Measurements from ENCODE around the gene OR2AG2. TPM values are rescaled to one million over a fixed set of nuclear protein-coding genes. Genes with fewer than 3 reads are reported as not detected.

Gene OR2AG2
- total and polyA plus RNA-seq, 9 of the 15 experiments (the other 6 are each of a cell fraction or from before 2014, with no cell fraction given), result 0.15 to 0.91 (median 0.55) TPM

DNA sequence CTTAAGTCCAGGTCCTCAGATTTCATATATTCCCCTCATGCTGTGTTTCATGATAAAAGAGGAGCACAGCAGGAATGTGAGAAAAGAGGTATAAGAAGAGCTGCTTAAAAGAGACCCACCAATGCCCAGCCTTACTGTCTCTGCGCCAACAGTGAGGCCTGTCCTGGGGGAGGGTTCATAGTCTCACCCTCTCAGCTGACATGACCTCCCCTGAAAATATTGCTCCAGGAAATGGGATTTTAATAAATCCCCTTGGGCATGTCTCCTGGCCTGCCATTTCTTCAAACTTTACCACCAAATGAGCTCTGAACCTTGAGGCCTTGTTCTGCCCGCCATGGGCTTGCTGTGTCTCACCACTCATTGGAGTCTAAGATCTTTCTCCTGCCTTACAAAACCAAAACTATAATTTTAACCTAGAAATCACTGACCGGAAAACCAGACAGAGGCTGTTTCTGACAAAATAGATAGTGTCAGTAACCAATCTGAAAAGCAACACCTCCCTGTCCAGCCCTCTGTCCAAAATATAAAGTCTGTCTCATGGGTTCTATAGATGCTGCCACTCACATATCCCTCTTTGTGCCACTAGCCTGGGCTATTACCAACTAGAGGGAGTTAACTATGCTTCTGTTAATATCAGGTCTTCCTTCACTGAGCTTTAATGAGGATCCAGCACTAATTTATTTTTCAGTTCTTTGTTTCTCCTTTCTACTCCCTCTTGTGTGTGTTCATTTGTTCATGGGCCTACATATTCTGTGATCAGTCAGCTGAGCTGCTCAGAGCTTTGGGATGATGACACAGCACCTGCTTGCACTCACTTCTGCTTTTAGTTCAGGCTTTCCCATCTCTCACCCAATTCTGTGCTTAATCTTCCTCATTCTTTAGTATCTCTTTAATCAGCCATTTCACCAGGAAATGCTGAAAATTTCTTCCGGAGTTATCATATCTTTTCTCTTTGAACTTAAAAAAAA lies at the start of gene OR2AG2 (continued):
- TF ChIP-seq, protein P1, sequence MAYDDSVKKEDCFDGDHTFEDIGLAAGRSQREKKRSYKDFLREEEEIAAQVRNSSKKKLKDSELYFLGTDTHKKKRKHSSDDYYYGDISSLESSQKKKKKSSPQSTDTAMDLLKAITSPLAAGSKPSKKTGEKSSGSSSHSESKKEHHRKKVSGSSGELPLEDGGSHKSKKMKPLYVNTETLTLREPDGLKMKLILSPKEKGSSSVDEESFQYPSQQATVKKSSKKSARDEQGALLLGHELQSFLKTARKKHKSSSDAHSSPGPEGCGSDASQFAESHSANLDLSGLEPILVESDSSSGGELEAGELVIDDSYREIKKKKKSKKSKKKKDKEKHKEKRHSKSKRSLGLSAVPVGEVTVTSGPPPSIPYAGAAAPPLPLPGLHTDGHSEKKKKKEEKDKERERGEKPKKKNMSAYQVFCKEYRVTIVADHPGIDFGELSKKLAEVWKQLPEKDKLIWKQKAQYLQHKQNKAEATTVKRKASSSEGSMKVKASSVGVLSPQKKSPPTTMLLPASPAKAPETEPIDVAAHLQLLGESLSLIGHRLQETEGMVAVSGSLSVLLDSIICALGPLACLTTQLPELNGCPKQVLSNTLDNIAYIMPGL (CRISPR knock-in tag; IDR thresholded peaks at IDR 0.05), result no peak
- TF ChIP-seq ASH1L (IDR thresholded peaks at IDR 0.05; ENCODE audit: borderline replicate concordance, low read depth, partially characterized antibody), result no peak
- no peak for TF ChIP-seq POLR2H (tag; IDR thresholded peaks at IDR 0.05; ENCODE audit: low read depth)
- TF ChIP-seq, protein P2, sequence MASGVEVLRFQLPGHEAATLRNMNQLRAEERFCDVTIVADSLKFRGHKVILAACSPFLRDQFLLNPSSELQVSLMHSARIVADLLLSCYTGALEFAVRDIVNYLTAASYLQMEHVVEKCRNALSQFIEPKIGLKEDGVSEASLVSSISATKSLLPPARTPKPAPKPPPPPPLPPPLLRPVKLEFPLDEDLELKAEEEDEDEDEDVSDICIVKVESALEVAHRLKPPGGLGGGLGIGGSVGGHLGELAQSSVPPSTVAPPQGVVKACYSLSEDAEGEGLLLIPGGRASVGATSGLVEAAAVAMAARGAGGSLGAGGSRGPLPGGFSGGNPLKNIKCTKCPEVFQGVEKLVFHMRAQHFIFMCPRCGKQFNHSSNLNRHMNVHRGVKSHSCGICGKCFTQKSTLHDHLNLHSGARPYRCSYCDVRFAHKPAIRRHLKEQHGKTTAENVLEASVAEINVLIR (CRISPR knock-in tag; IDR thresholded peaks at IDR 0.05), result no peak
- TF ChIP-seq C11orf30 (IDR thresholded peaks at IDR 0.05; ENCODE audit: low read depth), result peak; percentile 78; the same call in 1 of the 2 replicates
- peak; percentile 69 for TF ChIP-seq MAFK (IDR thresholded peaks at IDR 0.05; ENCODE audit: low read length)
- TF ChIP-seq FOXA1 (IDR thresholded peaks at IDR 0.05; ENCODE audit: borderline replicate concordance), result no peak
- TF ChIP-seq TAF1 (IDR thresholded peaks at IDR 0.05; ENCODE audit: control insufficient read depth, extremely low read depth, insufficient read depth, low read length, severe bottlenecking), result no peak
- TF ChIP-seq TARDBP (IDR thresholded peaks at IDR 0.05), result no peak
- no peak for TF ChIP-seq ERF (CRISPR knock-in tag; IDR thresholded peaks at IDR 0.05)
- TF ChIP-seq FOXJ2 (tag; IDR thresholded peaks at IDR 0.05), result no peak
- no peak for TF ChIP-seq FOXK1 (CRISPR knock-in tag; IDR thresholded peaks at IDR 0.05; ENCODE audit: borderline replicate concordance)
- TF ChIP-seq ZNF174 (CRISPR knock-in tag; IDR thresholded peaks at IDR 0.05), result no peak
- TF ChIP-seq SRSF7 (optimal IDR thresholded peaks at IDR 0.05; ENCODE audit: low read depth, low read length), result no peak
- TF ChIP-seq CEBPG (CRISPR knock-in tag; IDR thresholded peaks at IDR 0.05), result no peak; the same call in 1 of the 2 replicates
- TF ChIP-seq CEBPG (tag; conservative IDR thresholded peaks at IDR 0.05 in 1 of 2, IDR thresholded peaks at IDR 0.05 in 1 of 2), result peak in 1 of 2 experiments; percentile 27; a peak in 2 of 4 replicates
- no peak for TF ChIP-seq ZNF184 (CRISPR knock-in tag; IDR thresholded peaks at IDR 0.05)
- TF ChIP-seq, protein P3, sequence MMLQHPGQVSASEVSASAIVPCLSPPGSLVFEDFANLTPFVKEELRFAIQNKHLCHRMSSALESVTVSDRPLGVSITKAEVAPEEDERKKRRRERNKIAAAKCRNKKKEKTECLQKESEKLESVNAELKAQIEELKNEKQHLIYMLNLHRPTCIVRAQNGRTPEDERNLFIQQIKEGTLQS (IDR thresholded peaks at IDR 0.05), result peak; percentile 29; the same call in 1 of the 2 replicates
- TF ChIP-seq, protein P3 (CRISPR knock-in tag; conservative IDR thresholded peaks at IDR 0.05), result no peak
- no peak for TF ChIP-seq KDM1A (IDR thresholded peaks at IDR 0.05)
- no peak for TF ChIP-seq ZNF224 (CRISPR knock-in tag; IDR thresholded peaks at IDR 0.05)
- no peak for TF ChIP-seq MCM7 (IDR thresholded peaks at IDR 0.05)
- TF ChIP-seq CBX2 (IDR thresholded peaks at IDR 0.05; ENCODE audit: insufficient read depth, low read length, poor library complexity, severe bottlenecking), result no peak
- TF ChIP-seq ZNF668 (CRISPR knock-in tag; IDR thresholded peaks at IDR 0.05), result no peak
- peak; percentile 50; the same call in 1 of the 2 replicates for TF ChIP-seq MAFF (IDR thresholded peaks at IDR 0.05; ENCODE audit: low read length)
- no peak for TF ChIP-seq COPS2 (conservative IDR thresholded peaks at IDR 0.05)

All from K562 (cell line).